Peyer's patch (tissue), 4 donors: Measurements from ENCODE around the gene OR6C65. TPM values are rescaled to one million over a fixed set of nuclear protein-coding genes. Genes with fewer than 3 reads are reported as not detected.
"Not testable (repeated sequence)": the region's sequence is repeated elsewhere in the genome, so short reads cannot be mapped to it uniquely, and the experiment has no call there.

ENCODE experiments used
- DNase-seq, 3 donors: peaks; one replicate each; pipeline ENCODE4 v3.0.0-alpha.2; 2017 to 2019
- H3K27ac ChIP-seq, 4 donors: fragments of 200-600 bp; sonication (generic); one replicate each; pipeline ENCODE4 v1.5.1; 2016 to 2019
- H3K27me3 ChIP-seq, 2 donors: fragments of 200-600 bp; sonication (generic); one replicate each; pipeline ENCODE4 v1.5.1; 2019
- H3K36me3 ChIP-seq, 3 donors: fragments of 200-600 bp; sonication (generic); one replicate each; pipeline ENCODE4 v1.5.1; 2016 to 2019
- H3K4me1 ChIP-seq, 4 donors: fragments of 200-600 bp; sonication (generic); one replicate each; pipeline ENCODE4 v1.5.1; 2016 to 2019
- H3K4me3 ChIP-seq, 4 donors: fragments of 200-600 bp; sonication (generic); 1 replicate in 3 of 4; 2 replicates in 1 of 4; pipeline ENCODE4 v1.5.1; 2016 to 2019; ENCODE audit warnings: mild to moderate bottlenecking in 1 of 4
- H3K9me3 ChIP-seq, 4 donors: fragments of 200-600 bp; sonication (generic); one replicate each; pipeline ENCODE4 v1.5.1; 2016 to 2019; ENCODE audit warnings: mild to moderate bottlenecking in 1 of 4
- CTCF ChIP-seq, 6 experiments: fragments of 450-650 bp in 4 of 6; fragments of 200-600 bp in 2 of 6; sonication (generic) in 1 of 6; IDR thresholded peaks; one replicate each; pipeline ENCODE4 v1.5.1; 2017 to 2019; ENCODE audit warnings: antibody characterized with exemption in 6 of 6, mild to moderate bottlenecking in 3 of 6, moderate library complexity in 1 of 6
- POLR2A ChIP-seq, 2 donors: fragments of 450-650 bp; IDR thresholded peaks; one replicate each; pipeline ENCODE4 v1.5.1; 2017; ENCODE audit warnings: antibody characterized with exemption in 2 of 2, mild to moderate bottlenecking in 2 of 2, moderate library complexity in 2 of 2
- total RNA-seq, 4 donors: library from RNA; depleted of rRNA; stranded (reverse); fragments of >200 nt; gene quantifications; one replicate each; pipeline ENCODE4 v1.1.0, GENCODE V29; 2016

The OR6C65 gene
- not detected for total RNA-seq

- H3K4me3 ChIP-seq, result no peak within 1 kb of the TSS
- DNase-seq, result no peak
- no peak within 1 kb of the TSS for H3K27ac ChIP-seq
- H3K4me1 ChIP-seq, result no peaks in the 10 kb centered on the region
- H3K9me3 ChIP-seq, result no peaks in the 10 kb centered on the region
- no peak for TF ChIP-seq CTCF (IDR thresholded peaks at IDR 0.05)
- TF ChIP-seq POLR2A (IDR thresholded peaks at IDR 0.05), result no peak
- H3K27me3 ChIP-seq, result no peaks in the 10 kb centered on the region
- H3K36me3 ChIP-seq, result no peaks in the 10 kb centered on the region
Observed at GRCh38 chr12:55400229-55400628, at the start of gene OR6C65. TSS of gene OR6C65 (plus strand) at chr12:55400529. CDS start at chr12:55400529, 0 bp downstream.

GRCh38 chr12:55355338-55355737 is 45.0 kb upstream of the OR6C65 start:
- not testable (repeated sequence) for H3K9me3 ChIP-seq, DNase-seq

GRCh38 chr12:55362675-55363074 is 37.7 kb upstream of the OR6C65 start, which contains the start of gene OR6C75:
TSS of gene OR6C75 (plus strand) at chr12:55362975. CDS start at chr12:55365111, 2,136 bp downstream.
- no peak within 1 kb of the TSS for H3K27ac ChIP-seq
- no peaks in the 10 kb centered on the region for H3K27me3 ChIP-seq
- no peak within 1 kb of the TSS for H3K4me3 ChIP-seq
- no peaks in the 10 kb centered on the region for H3K4me1 ChIP-seq
- H3K36me3 ChIP-seq, result no peaks in the 10 kb centered on the region
- no peaks in the 10 kb centered on the region for H3K9me3 ChIP-seq
- no peak for TF ChIP-seq CTCF (IDR thresholded peaks at IDR 0.05)
- TF ChIP-seq POLR2A (IDR thresholded peaks at IDR 0.05), result no peak
- DNase-seq, result no peak

More at GRCh38 chr12:55355338-55355737, 45.0 kb upstream of the OR6C65 start:
- H3K27ac ChIP-seq, H3K4me1 ChIP-seq, H3K27me3 ChIP-seq, H3K4me3 ChIP-seq, H3K36me3 ChIP-seq: not testable (repeated sequence)

- H3K27me3 ChIP-seq, result no peaks in the 10 kb centered on the region
- no peak for TF ChIP-seq POLR2A (IDR thresholded peaks at IDR 0.05)
- TF ChIP-seq CTCF (IDR thresholded peaks at IDR 0.05), result no peak
- no peak overlapping the region for H3K4me3 ChIP-seq
- H3K4me1 ChIP-seq, result no peaks in the 10 kb centered on the region
- no peak overlapping the region for H3K27ac ChIP-seq
- DNase-seq, result no peak
- no peaks in the 10 kb centered on the region for H3K36me3 ChIP-seq
- no peaks in the 10 kb centered on the region for H3K9me3 ChIP-seq
Observed at GRCh38 chr12:55365086-55365485, 35.2 kb upstream of the OR6C65 start.

- no peaks in the 10 kb centered on the region for H3K27me3 ChIP-seq
- H3K36me3 ChIP-seq, result no peaks in the 10 kb centered on the region
- H3K27ac ChIP-seq, result no peak overlapping the region
- H3K9me3 ChIP-seq, result no peaks in the 10 kb centered on the region
- no peak overlapping the region for H3K4me3 ChIP-seq
- H3K4me1 ChIP-seq, result no peaks in the 10 kb centered on the region
- DNase-seq, result no peak
- no peak for TF ChIP-seq CTCF (IDR thresholded peaks at IDR 0.05)
- TF ChIP-seq POLR2A (IDR thresholded peaks at IDR 0.05), result no peak
Observed at GRCh38 chr12:55372521-55372920, 27.8 kb upstream of the OR6C65 start.

- H3K27me3 ChIP-seq, result no peaks in the 10 kb centered on the region
- H3K4me1 ChIP-seq, result no peaks in the 10 kb centered on the region
- H3K27ac ChIP-seq, result no peak overlapping the region
- H3K4me3 ChIP-seq, result no peak overlapping the region
- no peaks in the 10 kb centered on the region for H3K36me3 ChIP-seq
- TF ChIP-seq CTCF (IDR thresholded peaks at IDR 0.05) (no peak), POLR2A (IDR thresholded peaks at IDR 0.05) (no peak)
- H3K9me3 ChIP-seq, result no peaks in the 10 kb centered on the region
- DNase-seq, result no peak
Observed at GRCh38 chr12:55385891-55386290, 14.4 kb upstream of the OR6C65 start.
